Measurements from ENCODE around the gene SEMA3E.
"Not testable (repeated sequence)": the region's sequence is repeated elsewhere in the genome, so short reads cannot be mapped to it uniquely, and the experiment has no call there.

Gene SEMA3E

DNA sequence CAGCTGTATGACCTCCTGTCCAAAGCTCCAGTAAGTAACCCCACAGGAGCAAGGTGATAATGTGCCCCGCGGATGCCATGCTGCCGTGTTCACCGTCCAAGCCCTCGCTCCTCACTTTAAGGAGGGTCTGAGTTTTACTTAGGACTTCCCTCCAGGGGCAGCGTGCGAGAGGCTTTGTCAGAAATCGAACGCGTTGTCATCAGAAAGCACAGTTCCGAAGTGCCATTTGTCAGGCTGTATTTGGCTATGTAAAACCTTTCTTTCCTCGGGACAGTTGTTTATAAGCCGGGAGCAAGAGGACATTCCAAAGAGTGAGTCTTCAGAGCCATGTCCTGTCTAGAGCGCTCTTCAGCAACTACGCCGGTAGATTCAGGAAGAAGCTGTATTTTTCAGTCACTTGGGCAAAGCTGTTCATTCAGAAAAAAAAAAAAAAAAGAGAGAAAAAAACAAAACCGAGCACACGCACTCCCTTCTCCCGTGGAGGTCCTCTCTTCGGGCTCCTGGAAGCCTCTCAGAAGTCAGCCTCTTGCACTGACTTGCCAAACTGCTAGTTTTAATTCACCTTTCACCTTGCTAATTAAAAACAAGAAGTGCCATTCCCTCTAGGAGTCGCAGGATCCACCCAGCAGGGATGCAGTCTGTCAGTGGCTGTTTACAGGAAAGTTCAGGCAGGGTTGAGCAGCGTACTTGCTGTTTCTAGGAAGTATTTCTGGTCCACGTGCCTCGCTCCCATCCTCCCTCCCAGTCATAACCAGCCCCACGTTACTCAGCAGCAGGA lies at the start of gene SEMA3E:
Gene SEMA3E, minus strand, starts transcription at position 676 of the 778 bp plus-strand sequence.
- DNase-seq (ENCODE audit: insufficient read length, low spot score) (no peak), FAIRE-seq (no peak)
- TF ChIP-seq POLR2A (IDR thresholded peaks at IDR 0.05; ENCODE audit: low read depth, low read length): no peak

DNA sequence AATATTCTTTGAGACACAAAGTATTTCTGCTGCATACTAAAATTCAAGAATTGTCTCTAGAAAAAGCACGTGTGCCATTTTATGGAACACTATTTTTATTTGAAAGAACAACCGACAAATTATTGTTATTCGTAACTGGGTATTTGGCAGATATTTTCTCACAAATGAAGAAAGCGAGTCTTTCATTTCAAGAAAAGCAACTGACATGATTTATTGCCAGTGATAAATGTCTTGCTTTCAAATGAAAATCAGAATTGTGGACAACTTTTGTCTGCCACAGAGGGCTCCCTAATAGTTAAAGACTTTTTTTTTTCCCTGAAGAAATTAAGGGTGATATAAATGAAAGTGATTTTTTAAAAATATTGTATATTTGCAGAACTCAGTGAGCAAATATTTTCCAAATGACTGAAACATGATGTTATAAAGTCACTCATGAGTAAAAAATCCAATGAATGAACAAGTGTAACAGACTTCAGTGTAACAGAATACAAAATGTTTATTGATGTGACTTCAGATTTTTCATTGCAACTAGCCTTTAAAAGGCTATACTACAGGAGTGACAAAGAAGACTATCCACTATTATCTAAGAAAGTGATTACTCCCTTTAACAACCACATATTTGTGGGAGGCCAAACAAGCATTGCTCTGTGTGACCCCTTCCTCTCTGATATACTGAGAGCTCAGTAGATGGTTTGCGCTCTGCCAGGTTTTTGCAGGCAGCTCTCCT lies 49.0 kb upstream of the SEMA3E start:
- TF ChIP-seq POLR2A (IDR thresholded peaks at IDR 0.05; ENCODE audit: low read depth, low read length): no peak
- FAIRE-seq (no peak), DNase-seq (ENCODE audit: insufficient read length, low spot score) (no peak)

DNA sequence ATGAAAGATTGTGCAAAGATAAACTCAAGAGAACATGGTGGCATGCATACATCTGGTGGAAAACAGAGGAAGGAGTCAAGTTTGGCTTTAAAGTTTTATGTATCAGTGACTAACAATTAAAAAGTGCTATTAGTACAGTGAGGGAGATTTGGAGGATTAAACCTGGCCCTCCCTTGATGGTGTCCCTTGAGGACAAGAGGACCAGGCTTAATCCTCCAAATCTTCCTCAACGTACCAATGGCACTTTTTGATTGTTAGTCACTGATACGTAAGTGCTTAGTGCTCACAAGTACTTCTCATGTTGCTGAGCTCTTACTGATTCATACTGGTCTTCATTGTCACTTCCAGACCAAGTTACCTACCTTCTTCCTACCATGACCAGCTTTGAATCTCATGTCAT lies 47.2 kb upstream of the SEMA3E start:
- FAIRE-seq: no peak
- no peak for DNase-seq (ENCODE audit: insufficient read length, low spot score)
- TF ChIP-seq POLR2A (IDR thresholded peaks at IDR 0.05; ENCODE audit: low read depth, low read length): no peak

DNA sequence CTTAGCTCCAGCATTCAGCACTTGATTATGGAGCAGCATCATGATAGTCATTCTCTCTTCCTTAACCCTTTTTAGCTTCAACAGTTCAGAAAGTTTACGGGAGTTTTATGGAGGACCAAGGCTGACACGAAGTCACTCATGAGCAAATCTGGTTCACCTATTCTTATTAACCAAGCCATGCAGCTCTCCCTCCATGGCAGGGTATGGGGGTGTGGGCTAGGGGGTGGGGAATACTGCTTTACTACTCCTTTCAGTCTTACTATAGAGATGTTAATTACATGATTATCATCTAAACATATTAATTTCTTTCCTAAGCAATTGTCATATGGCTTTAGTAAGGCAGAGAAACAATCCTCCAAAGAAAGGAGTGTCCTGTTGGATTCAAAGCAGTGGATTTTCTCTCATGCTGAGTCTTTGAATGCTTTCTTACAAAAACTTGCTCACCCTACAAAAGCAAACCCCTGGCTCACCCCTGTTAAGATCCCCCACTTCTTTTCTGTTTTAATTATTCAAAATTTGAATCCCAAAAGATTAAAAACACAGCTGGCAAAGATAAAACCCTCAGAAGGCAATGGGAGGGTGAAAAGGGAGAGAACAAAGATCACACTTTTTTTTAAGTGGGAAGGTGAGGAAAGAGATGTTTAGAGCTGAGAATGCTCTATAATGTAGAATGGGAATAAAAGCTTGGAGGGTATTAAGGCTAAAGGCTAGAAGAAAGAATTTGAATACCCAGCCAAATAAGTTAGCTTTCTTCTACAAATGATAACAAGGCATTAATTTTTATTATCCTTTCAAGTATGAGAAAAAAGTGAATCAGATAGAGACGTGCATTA lies 46.4 kb upstream of the SEMA3E start:
- DNase-seq (ENCODE audit: insufficient read length, low spot score) (no peak), FAIRE-seq (no peak)
- no peak for TF ChIP-seq POLR2A (IDR thresholded peaks at IDR 0.05; ENCODE audit: low read depth, low read length)

DNA sequence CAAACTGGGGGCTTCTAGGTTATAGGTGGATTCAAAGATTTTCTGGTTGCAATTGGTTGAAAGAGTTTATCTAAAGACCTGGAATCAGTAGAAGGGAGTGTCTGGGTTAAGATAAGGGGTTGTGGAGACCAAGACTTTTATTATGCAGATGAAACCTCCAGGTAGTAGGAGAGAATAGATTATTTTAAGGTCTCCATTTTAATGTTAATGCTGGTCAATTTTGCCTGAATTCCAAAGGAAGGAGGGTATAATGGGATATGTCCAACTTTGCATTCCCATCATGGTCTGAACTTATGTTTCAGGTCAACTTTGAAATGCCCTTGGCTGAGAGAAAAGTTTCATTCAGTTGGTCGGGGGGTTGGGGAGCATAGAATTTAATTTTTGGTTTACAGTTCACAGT lies 44.3 kb upstream of the SEMA3E start:
- DNase-seq (ENCODE audit: insufficient read length, low spot score) (no peak), FAIRE-seq (no peak)
- TF ChIP-seq POLR2A (IDR thresholded peaks at IDR 0.05; ENCODE audit: low read depth, low read length): no peak

DNA sequence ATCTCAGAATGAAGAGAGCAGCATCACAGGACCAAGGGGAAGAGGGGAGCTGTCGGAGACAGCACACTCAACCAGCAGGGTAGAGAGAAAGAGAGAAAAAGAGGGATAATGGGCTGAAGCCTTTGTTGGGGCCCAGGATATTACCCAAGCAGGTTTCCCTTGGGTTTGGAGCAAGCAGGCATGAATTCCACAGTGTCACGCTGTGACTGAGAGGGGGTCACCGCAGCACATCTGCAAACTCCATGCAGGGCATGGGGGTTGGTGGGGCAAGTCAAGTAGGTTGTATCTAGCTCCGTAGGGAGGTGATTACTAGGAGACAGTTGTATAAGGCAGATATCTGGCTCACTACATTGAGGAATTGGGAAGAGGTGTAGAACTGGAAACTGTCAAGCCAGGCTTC lies 42.2 kb upstream of the SEMA3E start:
- no peak for DNase-seq (ENCODE audit: insufficient read length, low spot score)
- FAIRE-seq: no peak
- TF ChIP-seq POLR2A (IDR thresholded peaks at IDR 0.05; ENCODE audit: low read depth, low read length): no peak

DNA sequence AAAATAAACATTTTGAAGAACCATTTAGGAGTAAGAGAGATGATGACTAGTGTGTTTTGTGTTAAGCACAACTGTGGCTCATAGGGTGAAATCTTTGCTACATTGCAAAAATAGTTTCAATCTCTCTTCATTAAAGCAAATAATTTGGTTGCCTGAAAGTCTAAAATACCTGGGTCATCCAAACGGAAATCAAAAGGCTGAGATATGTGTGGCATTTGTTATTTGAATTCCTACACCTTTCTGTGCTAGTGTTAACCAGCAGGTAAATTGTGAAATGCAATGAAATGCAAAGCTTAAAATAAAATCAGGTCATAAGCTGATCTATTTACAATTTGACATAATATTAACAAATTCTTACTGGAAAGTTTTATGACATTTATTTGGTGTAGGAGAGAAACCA lies 40.9 kb upstream of the SEMA3E start:
- TF ChIP-seq POLR2A (IDR thresholded peaks at IDR 0.05; ENCODE audit: low read depth, low read length): no peak
- DNase-seq (ENCODE audit: insufficient read length, low spot score): no peak

DNA sequence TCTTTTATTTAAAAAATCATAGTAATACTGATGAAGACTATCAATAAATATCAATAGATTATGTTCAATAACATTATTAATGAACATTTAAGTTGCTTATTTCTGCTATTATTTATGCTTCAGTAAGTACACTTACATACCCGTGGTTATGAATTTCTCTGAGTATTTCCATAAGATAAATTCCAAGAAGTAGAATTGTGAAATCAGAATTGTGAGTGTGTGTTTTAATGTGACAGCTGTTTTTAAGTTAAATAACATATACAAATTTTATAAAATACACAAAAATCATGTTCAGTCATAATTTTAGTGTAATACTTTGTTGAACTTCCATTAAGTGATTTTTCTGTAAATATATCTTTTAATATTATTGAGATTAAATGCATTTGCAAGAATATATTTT lies 37.5 kb upstream of the SEMA3E start:
- DNase-seq (ENCODE audit: insufficient read length, low spot score) (no peak), FAIRE-seq (no peak)
- TF ChIP-seq POLR2A (IDR thresholded peaks at IDR 0.05; ENCODE audit: low read depth, low read length): no peak

More for the DNA sequence above, 40.9 kb upstream of the SEMA3E start:
- FAIRE-seq: no peak

DNA sequence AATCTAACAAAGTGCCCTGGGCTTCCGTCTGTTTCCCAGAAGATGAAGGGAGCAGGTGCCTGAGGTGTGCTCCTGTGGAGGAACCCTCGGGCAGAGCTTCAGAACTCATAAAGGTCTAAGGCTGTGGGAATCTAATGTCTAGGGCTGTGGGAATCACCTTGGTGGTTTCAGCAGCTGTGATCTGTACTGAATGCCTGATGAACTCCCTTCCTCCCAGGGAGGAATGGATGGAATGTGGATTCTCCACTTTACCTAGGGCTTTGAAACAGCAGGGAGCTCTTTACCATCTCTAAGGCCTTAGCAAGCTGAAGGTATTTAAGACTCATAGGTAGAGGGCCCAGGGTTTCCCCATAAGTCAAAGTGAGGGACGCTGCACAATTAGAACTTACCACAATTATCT lies 36.0 kb upstream of the SEMA3E start:
- DNase-seq (ENCODE audit: insufficient read length, low spot score) (no peak), FAIRE-seq (no peak)
- TF ChIP-seq POLR2A (IDR thresholded peaks at IDR 0.05; ENCODE audit: low read depth, low read length): no peak

DNA sequence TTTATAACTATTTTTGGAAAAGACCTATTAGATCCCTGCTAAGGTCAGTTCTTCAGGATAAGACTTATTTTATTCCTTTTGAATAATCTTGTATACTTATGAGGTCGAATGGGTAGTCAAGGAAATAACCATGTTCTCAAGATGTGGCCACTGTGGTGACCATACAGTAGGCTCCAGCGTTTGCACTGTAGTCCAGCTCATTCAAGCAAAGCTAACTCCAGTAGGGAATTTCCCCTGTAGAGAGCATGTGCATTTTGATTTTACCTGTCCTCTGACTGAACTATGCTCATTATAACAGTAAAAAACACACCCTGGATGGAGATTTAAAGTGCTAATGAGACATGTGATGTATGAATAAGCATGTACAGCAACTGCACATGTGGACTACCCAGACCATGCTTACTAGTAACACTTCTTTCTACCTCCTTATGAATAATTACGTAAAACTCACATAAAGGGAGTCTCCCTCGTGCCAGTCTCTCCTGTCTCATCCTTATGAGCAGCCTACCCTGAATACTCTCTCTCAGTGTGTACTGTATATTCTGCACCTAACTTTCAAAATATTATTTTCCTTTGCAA lies 32.4 kb upstream of the SEMA3E start:
- DNase-seq (ENCODE audit: insufficient read length, low spot score) (no peak), FAIRE-seq (no peak)
- no peak for TF ChIP-seq POLR2A (IDR thresholded peaks at IDR 0.05; ENCODE audit: low read depth, low read length)

DNA sequence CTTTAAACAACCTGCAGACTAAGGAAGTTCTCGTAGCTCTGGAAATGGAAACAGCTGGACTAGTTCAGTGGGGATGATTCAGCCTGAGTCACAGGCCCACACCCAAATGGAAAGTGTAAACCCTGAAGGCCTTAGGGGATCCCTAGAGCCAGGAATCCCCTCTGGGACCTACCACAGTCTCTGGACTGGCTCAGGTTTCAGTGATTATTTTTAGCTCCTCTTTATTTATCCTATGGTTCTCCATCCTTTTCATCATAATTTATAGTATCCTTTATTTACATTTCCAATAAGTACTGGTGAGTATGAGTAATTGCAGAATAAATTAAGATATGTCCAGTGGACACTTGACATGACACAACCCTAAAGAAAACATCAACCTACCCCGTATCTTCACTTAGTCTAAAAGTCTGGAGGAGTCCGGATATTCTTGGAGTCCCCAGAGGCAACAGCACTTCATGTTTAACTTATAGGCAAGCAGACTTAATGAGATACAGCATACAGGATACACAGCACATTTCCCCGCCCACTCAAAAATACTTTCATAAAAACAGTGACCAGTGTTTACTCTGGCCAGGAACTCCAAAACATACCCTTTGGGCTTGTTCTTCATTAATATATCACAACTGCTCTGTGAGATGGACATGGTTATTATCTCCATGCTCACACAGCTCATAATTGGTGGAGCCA lies 28.4 kb upstream of the SEMA3E start:
- no peak for TF ChIP-seq POLR2A (IDR thresholded peaks at IDR 0.05; ENCODE audit: low read depth, low read length)
- FAIRE-seq: peak; percentile 91
- peak; percentile 52 for DNase-seq (ENCODE audit: insufficient read length, low spot score)

DNA sequence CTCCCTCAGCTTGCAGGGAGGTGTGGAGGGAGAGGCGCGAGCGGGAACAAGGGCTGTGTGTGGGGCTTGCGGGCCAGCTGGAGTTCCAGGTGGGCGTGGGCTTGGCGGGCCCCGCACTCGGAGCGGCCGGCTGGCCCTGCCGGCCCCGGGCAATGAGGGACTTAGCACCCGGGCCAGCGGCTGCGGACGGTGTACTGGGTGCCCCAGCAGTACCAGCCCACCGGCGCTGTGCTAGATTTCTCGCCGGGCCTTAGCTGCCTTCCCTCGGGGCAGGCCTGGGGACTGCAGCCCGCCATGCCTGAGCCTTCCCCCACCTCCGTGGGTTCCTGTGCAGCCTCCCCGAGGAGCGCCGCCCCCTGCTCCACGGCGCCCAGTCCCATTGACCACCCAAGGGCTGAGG lies 24.4 kb upstream of the SEMA3E start:
- not testable (repeated sequence) for DNase-seq (ENCODE audit: insufficient read length, low spot score); FAIRE-seq

DNA sequence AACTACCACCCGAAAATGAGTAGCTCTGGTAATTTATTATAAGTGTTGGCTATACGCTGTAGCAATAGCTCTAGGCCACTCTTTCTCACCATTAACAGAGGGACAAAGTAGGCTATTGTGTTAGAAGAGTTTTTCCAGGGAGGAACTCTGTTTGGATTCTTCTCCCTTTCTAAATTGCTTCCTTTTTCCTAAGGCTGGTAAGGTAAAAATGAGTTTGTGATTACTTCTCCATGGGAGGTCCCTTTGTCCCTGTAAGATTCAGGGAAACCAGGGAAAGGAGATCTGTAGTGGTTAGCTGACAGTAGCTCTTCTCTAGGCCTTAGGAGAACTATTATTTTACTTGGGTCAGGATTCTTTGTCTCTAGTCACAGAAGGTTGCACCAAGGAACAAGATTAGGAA lies 23.2 kb upstream of the SEMA3E start:
- FAIRE-seq (no peak), DNase-seq (ENCODE audit: insufficient read length, low spot score) (no peak)
- TF ChIP-seq POLR2A (IDR thresholded peaks at IDR 0.05; ENCODE audit: low read depth, low read length): no peak

All from H54 (cell line).